SU-DHL-6 (cell line): Measurements from ENCODE around the gene PPP2R5D.
"Not testable (repeated sequence)": the region's sequence is repeated elsewhere in the genome, so short reads cannot be mapped to it uniquely, and the experiment has no call there.

Experiments
- EZH2phosphoT487 ChIP-seq: fragments of 200-600 bp; sonication (generic), shearing (Covaris generic); conservative IDR thresholded peaks from 2 replicates; pipeline ENCODE4 v1.6.1; 2018; ENCODE audit warnings: mild to moderate bottlenecking, antibody characterized with exemption, low read length, moderate library complexity, mixed read lengths
- TF ChIP-seq, protein P1 (sequence below): fragments of 200-600 bp; sonication (generic); IDR thresholded peaks from one replicate; pipeline ENCODE4 v1.5.1; 2017; ENCODE audit warnings: antibody characterized with exemption, mild to moderate bottlenecking, low read length, moderate library complexity; ENCODE audit not compliant: insufficient read depth, poor library complexity, severe bottlenecking

DNA sequence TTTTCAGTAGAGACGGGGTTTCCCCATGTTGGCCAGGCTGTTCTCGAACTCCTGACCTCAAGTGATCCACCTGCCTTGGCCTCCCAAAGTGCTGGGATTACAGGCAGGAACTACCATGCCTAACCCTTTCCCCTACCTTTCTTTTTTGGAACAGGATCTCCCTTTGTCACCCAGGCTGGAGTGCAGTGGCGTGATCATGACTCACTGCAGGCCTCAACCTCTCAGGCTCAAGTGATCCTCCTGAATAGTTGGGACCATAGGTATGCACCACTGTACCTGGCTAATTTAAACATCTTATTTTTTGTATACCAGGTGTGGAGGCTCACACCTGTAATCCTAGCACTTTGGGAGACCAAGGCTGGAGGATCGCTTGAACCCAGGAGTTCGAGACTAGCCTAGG is 43.0 kb upstream of the PPP2R5D start:
- TF ChIP-seq, protein P1, sequence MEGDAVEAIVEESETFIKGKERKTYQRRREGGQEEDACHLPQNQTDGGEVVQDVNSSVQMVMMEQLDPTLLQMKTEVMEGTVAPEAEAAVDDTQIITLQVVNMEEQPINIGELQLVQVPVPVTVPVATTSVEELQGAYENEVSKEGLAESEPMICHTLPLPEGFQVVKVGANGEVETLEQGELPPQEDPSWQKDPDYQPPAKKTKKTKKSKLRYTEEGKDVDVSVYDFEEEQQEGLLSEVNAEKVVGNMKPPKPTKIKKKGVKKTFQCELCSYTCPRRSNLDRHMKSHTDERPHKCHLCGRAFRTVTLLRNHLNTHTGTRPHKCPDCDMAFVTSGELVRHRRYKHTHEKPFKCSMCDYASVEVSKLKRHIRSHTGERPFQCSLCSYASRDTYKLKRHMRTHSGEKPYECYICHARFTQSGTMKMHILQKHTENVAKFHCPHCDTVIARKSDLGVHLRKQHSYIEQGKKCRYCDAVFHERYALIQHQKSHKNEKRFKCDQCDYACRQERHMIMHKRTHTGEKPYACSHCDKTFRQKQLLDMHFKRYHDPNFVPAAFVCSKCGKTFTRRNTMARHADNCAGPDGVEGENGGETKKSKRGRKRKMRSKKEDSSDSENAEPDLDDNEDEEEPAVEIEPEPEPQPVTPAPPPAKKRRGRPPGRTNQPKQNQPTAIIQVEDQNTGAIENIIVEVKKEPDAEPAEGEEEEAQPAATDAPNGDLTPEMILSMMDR: not testable (repeated sequence)
- TF ChIP-seq EZH2phosphoT487: not testable (repeated sequence)
